Pons (tissue), 1 donor: ENCODE data around the gene TEX19.
"Not testable (repeated sequence)": the region's sequence is repeated elsewhere in the genome, so short reads cannot be mapped to it uniquely, and the experiment has no call there.

Source experiments
- DNase-seq: peaks from one replicate; pipeline ENCODE4 v3.0.0-alpha.2; 2016; ENCODE audit warnings: low spot score

TEX19 gene

DNA sequence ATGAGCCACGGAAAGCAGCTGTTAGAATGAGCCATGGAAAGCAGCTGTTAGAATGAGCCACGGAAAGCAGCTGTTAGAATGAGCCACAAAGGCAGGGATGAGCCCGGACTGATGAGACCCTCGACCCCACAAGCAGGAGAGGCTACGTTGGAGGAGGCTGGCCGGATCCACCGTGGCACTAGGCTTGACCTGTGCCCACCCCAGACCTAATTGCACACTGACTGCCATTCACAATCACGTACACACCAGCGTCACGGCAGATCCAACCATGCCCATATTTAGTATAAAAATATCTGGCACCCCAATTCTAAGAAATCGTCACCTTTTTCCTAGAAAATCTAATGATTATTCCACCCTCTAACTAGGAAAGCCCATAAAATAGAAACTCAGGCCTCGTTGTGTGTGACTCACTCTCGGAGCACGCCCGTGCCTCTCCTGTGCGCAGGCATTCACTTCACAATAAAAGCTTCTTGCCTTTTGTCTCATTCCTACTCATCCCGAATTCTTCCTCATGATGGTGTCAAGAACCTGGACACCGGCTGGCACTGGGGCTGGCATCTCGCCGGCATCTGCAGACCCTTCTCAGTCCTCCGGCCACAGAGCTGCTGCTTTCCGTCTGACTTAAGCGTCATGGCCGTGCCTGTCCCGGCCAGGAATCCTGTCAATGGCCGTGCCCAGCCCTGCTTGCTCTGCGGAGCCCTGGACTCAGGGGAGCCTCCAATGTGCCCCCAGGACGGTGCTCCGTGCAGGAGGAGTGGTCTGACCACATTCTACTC, 20.0 kb upstream of the TEX19 start:
- DNase-seq: no peak

DNA sequence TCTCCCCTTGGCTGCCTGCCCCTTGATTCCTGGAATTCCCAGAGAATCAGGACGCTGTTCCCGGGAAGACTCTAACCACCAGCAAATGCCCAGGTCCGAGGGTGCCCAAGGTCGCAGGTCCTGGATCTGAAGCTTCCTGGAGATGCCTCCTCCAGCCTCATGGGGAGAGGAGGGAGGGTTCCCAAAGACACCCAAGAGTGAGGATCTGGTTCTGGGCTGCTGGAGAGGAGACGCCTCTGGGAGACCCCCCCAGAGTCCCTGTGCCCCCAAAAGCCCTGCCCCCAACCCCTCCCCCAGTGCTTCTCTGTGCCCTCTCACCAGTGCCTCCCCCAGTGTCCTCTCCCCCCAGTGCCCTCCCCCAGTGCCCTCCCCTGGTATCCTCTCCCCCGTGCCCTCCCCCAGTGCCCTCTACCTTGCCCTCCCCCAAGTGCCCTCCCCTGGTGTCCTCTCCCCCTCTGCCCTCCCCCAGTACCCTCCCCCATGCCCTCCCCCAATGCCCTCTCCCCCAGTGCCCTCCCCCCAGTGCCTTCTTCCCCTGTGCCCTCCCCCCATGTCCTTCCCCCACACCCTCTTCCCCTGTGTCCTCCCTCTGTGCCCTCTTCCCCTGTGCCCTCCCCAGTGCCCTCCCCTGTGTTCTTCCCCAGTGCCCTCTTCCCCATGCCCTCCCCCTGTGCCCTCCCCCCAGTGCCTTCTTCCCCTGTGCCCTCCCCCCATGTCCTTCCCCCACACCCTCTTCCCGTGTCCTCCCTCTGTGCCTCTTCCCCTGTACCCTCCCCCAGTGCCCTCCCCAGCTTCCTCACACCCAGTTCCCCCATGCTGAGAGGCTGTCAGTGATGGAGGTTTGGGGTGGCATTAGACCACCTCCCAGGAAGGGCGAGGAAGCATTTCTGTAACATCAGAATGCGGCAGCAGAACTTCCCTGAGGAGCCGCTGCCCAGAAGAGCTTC, 19.1 kb upstream of the TEX19 start:
- DNase-seq: no peak

DNA sequence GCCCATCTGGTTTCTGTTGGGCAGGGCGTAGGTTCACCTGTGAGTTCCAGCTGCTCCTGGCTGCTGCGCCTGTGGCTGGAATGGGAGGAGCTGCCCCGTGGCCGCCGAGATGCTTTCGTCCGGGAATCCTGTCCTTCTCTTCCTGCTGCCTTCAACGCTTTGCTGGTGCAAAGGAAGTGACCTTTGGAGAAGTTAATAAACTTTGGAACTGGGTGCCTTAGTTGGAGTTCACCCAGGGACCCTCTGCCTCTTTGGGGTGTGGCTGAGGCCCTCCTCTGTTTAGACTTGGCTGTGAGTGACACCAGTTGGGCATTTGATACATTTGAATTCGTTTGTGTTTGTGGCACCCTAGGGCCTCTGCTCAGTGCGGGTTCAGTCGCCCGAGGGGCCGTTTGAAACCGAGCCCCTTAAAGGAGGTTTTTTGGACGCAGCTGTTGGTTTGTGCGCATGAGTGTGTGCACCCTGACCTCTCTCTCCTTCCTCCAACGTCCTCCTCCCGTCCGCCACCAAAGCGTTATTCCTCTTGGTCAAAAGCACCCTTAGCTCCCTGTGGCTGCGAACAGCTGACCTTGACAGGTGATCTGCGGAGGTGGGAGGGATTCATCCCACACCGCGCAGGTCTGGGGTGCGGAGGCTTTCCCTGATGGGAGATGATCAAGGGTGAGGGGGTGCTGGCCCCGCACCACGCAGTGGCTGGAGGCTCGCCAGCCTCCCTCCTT, 16.5 kb upstream of the TEX19 start:
- no peak for DNase-seq

DNA sequence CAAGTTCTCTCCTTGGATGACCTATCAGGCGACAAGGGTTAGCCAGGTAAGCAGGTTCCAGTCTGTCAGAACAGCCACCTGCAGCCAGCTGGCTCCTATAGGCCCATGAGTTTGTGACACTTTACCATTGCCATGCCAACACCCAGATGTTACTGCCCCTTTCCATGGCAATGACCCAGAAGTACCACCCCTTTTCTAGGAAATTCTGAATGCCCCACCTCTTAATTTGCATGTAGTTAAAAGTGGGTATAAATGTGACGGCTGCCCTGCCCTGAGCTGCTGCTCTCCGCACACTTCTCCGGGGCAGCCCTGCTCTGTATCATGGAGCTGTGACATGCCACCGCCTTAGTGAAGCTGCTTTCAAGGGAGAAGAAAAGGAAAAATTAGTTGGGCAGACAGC, 15.5 kb upstream of the TEX19 start:
- DNase-seq: no peak

DNA sequence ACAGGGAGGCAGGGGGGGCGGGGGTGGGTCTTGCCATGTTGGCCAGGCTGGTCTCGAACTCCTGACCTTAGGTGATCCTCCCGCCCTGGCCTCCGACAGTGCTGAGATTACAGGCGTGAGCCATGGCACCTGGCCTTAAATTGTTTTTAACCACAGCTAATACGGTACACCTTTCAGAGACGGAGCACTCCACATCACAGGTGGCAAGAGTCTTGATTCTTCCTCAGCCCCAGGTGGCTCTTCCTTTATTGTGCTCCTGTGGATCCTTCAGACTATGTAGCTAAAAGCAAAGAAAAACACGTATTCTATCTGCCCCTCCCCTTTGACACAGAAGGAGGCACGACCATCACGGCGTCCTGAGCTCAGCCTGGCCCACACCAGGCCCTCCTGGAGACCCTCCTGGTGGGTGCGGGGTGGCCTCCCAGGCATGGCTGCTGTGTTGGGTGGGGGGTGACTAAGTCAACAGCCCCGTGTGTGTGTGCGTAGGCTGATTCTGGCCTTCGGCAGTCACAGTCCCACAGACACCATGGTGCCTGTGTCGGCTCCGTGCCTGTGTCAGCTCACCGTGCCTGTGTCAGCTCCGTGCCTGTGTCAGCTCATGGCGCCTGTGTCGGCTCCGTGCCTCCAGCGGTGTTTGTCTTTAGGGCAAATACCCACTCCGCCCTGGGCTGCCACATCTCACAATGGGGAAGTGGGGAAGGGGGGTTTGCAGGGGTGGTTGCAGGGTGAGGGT, 14.7 kb upstream of the TEX19 start:
- DNase-seq: no peak

DNA sequence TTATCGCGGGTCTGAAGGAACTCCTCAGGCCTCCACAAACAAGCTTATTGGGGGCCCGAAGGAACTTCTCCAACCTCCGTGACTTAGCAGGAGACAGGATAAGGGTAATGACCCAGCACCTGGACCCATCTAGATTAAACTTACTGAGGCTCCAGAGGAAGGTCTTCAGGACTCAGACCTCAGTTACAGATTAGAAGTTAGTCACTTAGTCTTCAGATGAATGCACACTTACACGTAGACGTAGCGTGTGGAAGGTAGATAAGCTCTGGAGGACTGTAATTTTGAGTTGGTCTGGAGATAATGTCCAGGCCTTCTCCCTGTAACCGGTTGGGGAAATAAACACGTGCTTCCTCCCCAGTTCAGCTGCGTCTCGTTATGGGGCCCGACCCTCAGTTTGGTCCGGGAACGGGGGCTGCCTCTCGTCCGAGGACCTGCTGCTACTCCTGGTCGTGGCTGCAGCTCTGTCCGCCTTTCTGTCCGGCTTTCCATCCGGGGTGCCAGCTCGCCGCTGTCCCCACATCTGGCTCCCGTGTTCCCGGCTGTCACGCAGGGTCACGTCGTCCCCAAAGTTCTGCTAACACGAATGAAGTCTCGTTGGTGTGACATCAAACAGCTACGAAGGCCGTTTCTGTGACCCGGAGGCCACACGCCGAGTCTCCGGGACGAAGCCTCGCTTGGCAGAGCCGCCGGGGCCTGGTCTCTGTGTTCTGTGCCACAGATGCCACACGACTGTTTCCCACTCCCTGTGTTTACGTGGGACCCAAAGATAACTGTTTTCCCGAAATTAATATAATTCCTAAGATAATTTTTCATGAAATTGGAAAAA, 13.7 kb upstream of the TEX19 start:
- DNase-seq: no peak

DNA sequence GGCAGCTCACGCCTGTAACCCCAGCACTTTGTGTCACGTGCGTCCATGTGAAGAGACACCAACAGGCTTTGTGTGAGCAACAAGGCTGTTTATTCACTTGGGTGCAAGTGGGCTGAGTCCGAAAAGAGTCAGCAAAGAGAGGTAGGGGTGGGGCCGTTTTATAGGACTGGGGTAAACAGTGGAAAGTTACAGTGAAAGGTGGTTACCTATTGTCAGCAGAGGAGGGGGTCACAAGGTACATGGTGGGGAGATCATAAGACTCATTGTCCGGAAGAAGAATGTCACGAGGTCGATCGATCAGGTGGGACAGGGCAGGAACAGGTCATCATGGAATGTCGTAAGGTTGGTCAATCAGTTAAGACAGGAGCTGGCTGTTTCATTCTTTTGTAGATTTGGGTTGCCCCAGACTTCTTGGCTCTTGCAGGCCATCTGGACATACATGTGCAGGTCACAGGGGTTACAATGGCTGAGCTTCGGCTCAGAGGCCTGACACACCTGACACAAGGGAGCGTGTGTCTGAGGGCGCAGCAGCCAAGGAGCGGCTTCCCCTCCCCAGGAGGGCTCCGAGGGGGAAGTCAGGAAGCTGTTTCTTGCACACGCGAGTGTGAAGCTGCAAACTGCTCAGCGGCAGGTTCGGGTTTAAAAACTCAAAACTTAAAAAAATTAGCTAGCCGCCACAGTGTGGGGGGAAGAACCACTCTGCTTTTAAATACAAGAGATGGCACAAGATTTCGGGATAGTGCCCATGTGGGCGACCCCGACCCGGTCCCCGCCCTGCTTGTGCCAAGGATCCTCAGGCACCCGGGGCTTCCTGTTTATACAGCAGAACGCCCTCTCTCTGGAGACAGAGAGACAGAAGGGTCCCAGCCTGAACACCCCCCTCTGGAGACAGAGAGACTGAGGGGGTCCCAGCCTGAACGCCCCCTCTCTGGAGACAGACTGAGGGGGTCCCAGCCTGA, 12.4 kb upstream of the TEX19 start:
- DNase-seq: no peak

DNA sequence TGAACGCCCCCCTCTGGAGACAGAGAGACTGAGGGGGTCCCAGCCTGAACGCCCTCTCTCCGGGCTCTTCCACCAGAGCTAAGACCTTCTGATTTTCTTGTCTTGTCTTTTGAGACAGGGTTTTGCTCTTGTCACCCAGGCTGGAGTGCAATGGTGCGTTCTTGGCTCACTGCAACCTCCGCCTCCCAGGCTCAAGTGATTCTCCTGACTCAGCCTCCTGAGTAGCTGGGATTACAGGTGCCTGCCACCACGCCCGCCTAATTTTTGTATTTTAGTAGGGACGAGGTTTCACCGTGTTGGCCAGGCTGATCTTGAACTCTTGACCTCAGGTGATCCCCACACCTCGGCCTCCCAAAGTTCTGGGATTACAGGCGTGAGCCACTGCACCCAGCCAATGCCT, 11.1 kb upstream of the TEX19 start:
- not testable (repeated sequence) for DNase-seq

DNA sequence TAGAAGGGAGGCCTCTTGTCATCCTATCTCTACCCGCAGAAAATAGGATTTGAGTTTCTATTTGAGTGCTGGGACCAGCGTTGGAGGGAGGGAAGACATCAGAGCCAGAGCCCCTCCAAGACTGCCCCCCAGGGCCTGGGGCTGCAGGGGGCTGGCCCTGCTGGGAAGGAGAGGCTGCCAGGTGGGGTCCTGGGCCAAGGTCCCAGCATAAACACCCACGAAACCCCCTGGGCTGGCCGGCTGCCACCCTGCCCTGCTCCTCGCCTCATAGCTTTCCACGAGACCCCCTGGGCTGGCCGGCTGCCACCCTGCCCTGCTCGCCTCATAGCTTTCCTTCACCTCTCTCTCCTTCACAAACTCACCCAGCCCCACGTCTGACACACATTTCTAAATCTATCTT, 10.6 kb upstream of the TEX19 start:
- no peak for DNase-seq

DNA sequence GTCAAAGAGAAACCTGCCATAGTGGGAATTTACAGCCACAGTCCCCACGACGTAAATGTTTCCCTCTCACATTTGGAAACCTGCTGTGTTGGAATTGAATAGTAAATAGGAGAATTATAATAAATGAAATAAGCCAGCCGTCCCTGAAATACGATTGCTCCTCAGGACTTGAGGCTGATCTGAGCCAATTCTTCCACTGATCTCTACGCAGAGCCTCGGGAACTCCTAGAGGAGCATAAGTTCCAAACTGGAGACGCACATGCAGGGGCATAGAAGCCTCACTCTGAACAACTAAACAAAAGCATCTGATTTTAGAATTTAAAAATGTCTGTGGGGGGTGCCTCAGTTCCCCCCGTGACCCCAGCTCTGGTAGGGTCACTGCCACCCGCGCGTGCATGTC, 10.2 kb upstream of the TEX19 start:
- DNase-seq: no peak

DNA sequence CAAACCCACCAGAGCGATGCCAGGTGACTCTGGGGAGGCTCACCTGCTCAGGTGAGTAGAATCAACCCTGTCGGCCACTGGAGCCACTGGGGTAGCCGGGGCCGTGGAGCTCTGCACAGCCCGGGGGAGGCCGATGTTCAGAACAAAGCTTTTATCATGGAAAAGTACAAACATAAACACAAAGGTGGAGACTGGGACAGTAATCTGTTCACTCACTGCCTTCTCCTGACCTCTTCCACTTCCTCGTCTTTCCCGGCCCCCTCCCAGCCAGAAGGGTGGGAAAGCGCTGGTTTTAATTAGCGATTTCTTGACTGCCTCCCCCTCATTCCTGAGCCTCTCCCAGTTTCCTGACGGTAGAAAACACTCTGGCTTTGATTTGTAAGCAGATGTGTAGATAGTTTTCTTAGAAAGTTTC, 9.8 kb upstream of the TEX19 start:
- DNase-seq: no peak

DNA sequence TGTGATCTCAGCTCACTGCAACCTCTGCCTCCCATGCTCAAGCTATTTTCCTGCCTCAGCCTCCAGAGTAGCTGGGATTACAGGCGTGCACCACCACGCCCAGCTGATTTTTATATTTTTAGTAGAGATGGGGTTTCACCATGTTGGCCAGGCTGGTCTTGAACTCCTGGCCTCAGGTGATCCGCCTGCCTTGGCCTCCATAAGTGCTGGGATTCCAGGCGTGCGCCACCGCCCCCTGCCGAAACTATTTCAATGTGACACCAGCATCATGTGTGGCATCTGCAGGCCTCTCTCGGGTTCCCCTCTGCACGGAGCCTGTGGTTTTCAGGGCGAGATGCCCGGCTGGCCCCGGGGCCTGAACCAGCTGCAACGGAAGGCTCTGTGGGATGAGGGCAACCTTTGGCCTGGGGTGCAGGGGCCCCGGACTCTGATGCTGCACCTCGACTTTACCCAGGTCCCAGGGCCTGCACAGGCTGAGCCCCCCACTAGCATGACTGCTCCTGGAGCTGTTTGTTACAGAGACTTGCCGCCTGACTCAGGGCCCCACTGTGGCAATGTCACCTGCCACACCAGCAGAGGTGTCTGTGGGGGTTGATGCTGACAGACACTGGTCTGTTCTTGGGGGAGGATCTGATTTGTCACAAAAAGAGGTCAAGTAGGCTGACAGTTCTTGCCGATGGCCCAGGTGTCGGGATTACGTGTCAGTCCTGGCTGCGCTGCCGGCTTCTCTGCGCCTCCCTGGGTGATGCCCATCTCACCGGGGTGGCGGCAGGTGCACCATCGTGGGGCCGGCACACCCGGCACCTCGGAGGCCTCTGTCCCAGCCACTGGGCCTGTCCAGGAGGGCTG, 8.6 kb upstream of the TEX19 start:
- DNase-seq: no peak

DNA sequence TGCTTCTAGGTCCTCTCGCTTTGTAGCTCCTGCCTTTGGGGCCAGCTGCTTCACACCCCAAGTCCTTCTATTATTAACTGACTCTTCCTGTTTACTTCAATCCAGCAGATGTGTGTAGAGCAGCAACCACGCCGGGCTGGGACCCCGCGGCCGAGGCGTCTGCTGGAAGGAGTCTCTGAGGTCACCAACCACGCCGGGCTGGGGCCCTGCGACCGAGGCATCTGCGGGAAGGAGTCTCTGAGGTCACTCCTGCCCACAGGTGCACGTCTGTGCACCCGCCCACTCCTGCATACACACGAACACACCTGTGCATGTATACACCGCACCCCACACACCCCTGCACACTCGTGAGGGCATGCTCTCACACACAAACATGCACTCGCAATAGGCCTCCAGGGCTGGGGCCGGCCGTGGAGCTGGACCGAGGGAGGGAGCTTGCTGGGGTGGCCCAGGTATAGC, 7.8 kb upstream of the TEX19 start:
- no peak for DNase-seq

DNA sequence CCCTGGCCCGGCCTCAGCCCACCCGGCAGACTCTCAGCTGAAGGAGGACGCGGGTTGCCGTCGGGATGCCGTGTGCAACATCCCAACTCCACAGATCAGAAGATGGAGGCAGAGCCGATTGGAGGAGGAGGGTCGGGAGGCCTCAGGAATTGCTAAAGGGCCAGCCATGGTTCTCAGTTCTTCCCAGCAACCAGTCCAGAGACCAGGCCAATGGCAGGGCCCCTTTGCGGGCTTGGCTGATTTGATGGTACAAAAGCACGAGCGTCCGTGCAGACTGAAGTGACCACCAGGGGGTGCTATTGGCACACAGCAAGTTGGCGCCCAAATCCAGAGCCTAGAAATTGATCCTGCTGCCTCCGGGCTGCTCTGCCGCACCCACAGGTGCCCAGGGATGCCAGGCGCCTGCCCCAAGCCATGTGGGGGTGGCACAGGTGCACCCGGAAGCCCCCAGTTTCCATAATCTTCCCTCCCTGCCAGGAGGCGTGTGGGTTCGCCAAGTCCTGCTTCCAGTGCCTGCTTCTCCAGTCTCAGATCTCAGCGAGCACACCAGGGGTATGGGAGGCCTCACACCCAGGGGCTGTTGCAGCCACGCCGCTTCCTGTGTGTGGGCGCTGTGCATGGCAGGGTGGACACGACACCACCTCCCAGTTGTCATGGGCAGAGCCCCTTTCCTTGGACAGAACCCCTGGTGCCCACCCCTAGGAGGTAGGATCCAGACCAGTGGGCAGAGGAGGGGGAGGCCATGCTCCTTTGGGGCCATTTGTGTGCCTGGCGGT, 7.1 kb upstream of the TEX19 start:
- peak; percentile 77 for DNase-seq

DNA sequence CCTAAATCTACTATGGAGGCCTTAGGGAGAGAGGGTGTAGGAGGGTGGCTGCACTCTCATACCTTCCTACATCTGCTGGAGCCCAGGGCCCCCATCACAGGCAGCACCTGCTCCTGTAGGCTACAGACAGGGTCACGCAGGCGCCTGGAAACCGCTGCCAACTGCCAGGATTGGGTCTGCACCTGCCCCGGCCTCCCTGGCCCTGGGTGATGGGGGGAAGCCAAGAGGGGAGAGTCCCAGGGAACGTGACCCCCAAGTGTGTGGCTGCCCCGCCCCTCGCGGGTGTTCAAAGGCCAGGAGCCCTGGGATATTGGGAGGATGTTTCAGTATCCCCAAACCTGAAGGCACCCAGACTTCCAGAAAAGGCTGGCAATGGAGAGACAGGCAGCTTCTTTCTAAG, 5.6 kb upstream of the TEX19 start:
- no peak for DNase-seq

DNA sequence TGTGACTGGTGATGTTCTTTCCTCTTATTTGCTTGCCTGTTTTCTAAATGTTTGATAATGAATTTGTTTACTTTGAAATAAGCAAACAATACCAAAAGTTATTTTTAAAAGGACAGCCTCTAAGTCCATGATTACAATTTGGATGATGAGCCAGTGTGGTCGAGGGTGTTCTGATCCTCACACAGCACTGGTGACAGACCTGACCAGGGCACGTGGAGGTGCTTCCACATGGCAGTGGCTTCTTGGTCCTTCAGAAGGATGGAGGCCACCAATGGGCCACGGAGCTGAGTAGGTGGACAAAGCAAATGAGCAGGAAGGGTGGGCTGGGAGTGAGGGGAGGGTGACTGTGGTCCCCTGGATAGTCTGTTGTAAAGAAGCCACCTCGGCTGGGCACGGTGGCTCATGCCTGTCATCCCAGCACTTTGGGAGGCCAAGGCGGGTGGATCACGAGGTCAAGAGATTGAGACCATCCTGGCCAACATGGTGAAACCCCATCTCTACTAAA, 4.2 kb upstream of the TEX19 start:
- DNase-seq: no peak

DNA sequence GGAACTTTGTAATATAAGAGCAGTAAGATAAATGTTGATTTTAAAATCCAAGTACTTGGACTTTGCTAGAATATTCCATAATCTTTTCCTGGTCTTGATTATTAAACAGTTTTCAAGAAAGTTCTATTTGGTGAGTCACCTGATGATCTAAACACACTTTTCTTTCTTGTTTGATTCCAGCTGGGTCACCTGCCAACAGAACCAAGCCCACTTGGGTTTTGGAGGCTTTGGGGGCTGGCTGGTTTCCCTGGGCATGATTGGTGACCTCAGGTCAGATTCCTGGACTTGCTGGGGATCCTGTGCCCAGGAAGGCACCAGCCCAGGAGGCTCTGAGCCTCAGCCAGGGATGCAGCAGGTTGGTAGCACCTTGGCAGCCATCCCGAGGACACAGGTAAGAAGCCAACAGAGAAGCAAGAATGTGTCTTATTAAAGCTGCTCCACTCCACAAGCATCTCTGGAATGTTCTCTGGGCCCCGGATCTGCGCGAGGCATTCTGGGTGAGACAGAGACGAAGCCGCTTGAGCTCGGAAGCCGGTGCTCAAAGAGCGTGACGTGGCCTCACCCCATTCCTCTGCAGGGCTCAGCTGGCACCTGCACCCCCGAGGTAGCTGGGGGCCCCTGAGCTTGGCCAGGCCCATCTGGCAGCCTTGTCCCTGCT, 3.1 kb upstream of the TEX19 start:
- no peak for DNase-seq
